H1 (cell line): Measurements from ENCODE around the gene TSKU. TPM values are rescaled to one million over a fixed set of nuclear protein-coding genes. Genes with fewer than 3 reads are reported as not detected.

Source experiments
- CBX8 ChIP-seq: fragments of 300-800, 300-1000 bp; sonication (generic); IDR thresholded peaks from 2 replicates; pipeline ENCODE4 v1.7.1; 2016; ENCODE audit warnings: low read depth, low read length, borderline replicate concordance
- CEBPB ChIP-seq: IDR thresholded peaks from 2 replicates; pipeline ENCODE4 v1.6.1; 2012; ENCODE audit warnings: low read depth, low read length
- CTCF ChIP-seq, 3 experiments: IDR thresholded peaks; 1 replicate in 2 of 3; 2 replicates in 1 of 3; pipeline versions ENCODE4 v1.5.1 to v1.6.1; 2011; ENCODE audit warnings: low read length in 3 of 3, mild to moderate bottlenecking in 3 of 3, inconsistent platforms in 2 of 3, low read depth in 1 of 3, moderate library complexity in 1 of 3; ENCODE audit not compliant: insufficient read depth in 1 of 3; ENCODE audit errors: control extremely low read depth in 1 of 3
- polyA plus RNA-seq, 7 experiments: library from polyadenylated mRNA; depleted of rRNA in 3 of 7; stranded (reverse) in 5 of 7; unstranded in 2 of 7; fragments of >200 nt in 5 of 7; fragments of 200-250 nt in 2 of 7; gene quantifications; 1 replicate in 5 of 7; 2 replicates in 1 of 7; 4 replicates in 1 of 7; pipeline versions ENCODE4 v1.2.1 to v1.2.3, GENCODE V29; 2011 to 2013; ENCODE audit warnings: missing spikeins in 2 of 7, mixed read lengths in 2 of 7
- total RNA-seq: library from RNA; stranded (reverse); fragmentation: NEBNext Ultra II Directional; extraction: Animal tissue kit (Norgen Biotek cat#: 25700); gene quantifications from 2 replicates; pipeline ENCODE4 v1.2.1, GENCODE V29; 2021

The TSKU gene
- total and polyA plus RNA-seq, 2 of the 8 experiments (the other 6 are each of a cell fraction or from before 2014, with no cell fraction given): 22.8 to 28.4 TPM

GRCh38 chr11:76745044-76745376, 38.1 kb upstream of the TSKU start (continued):
- TF ChIP-seq CTCF (IDR thresholded peaks at IDR 0.05; ENCODE audit: control extremely low read depth in 1 of 3, insufficient read depth in 1 of 3, low read depth in 1 of 3, low read length in 3 of 3) (no peak), CBX8 (no peak), CEBPB (no peak)
